ENCODE results near the gene DAPK1. TPM values are rescaled to one million over a fixed set of nuclear protein-coding genes. Genes with fewer than 3 reads are reported as not detected.

The DAPK1 gene
- total and polyA plus RNA-seq, 2 donors (not counting 3 experiments of a cell fraction or from before 2014, with no cell fraction given): 58.9 to 119 TPM

GRCh38 chr9:87593359-87593980 is 95.8 kb downstream of the DAPK1 start:
- BruUV-seq (replicated peaks): no TSS peak
- H4K20me1 ChIP-seq (replicated peaks; ENCODE audit: control insufficient read depth, extremely low read depth, insufficient read depth, low read length): no peaks in the 10 kb centered on the region
- H3K9me3 ChIP-seq (replicated peaks; ENCODE audit: control insufficient read depth, insufficient read depth, low read length): no peaks in the 10 kb centered on the region
- no peaks in the 10 kb centered on the region for H3K27me3 ChIP-seq (ENCODE audit: control insufficient read depth in 2 of 2, insufficient read depth in 2 of 2, low read length in 2 of 2)
- H3K4me3 ChIP-seq (replicated peaks in 1 of 3; ENCODE audit: insufficient read depth in 1 of 3, low read depth in 1 of 3, low read length in 3 of 3): no peak overlapping the region
- no peak overlapping the region for H3K4me2 ChIP-seq (ENCODE audit: insufficient read depth, low read length)
- no peak overlapping the region for H3K27ac ChIP-seq (ENCODE audit: insufficient read depth, low read depth, low read length)
- DNase-seq (ENCODE audit: low read depth, low spot score): no peak
- intact Hi-C loops (cut with micrococcal nuclease): no loop called here
- FAIRE-seq: no peak
- no peak overlapping the region for H3K9ac ChIP-seq (replicated peaks; ENCODE audit: extremely low read depth, insufficient read depth, low read length)
- TF ChIP-seq GATA2 (IDR thresholded peaks at IDR 0.05; ENCODE audit: insufficient read depth, insufficient read length, low read depth, low read length) (no peak), POLR2AphosphoS5 (IDR thresholded peaks at IDR 0.05; ENCODE audit: insufficient read depth, low read depth, low read length) (no peak), EZH2 (IDR thresholded peaks at IDR 0.05; ENCODE audit: borderline replicate concordance, low read depth, low read length, severe bottlenecking) (no peak), POLR2A (IDR thresholded peaks at IDR 0.05; ENCODE audit: low read depth, low read length) (no peak), MAX (IDR thresholded peaks at IDR 0.05; ENCODE audit: insufficient read depth, insufficient read length) (no peak), MYC (IDR thresholded peaks at IDR 0.05; ENCODE audit: low read depth, low read length) (no peak), CTCF (IDR thresholded peaks at IDR 0.05; ENCODE audit: extremely low read depth in 1 of 2, insufficient read depth in 1 of 2, low read depth in 1 of 2, low read length in 2 of 2) (no peak), FOS (IDR thresholded peaks at IDR 0.05; ENCODE audit: borderline replicate concordance, insufficient read depth, low read length) (no peak), JUN (IDR thresholded peaks at IDR 0.05; ENCODE audit: borderline replicate concordance, insufficient read depth, insufficient read length, low read depth) (no peak)
- H3K9me1 ChIP-seq (replicated peaks; ENCODE audit: control insufficient read depth, extremely low read depth, insufficient read depth, low read length): no peaks in the 10 kb centered on the region
- no peaks in the 10 kb centered on the region for H3K79me2 ChIP-seq (ENCODE audit: control insufficient read depth, insufficient read depth, low read length)
- H2AFZ ChIP-seq (ENCODE audit: low read depth, low read length): no peak overlapping the region
- peaks cover 5% of the 10 kb centered on the region for H3K4me1 ChIP-seq (ENCODE audit: control insufficient read depth, extremely low read depth, insufficient read depth, low read length)
- POLR2A ChIA-PET: no interaction called here
- dilution Hi-C loops (cut with MboI; ENCODE audit: extremely low pct_ligation_motif_present, low sequenced_read_pairs): no loop called here
- H3K36me3 ChIP-seq (ENCODE audit: control insufficient read depth in 2 of 2, extremely low read depth in 1 of 2, insufficient read depth in 2 of 2, low read length in 2 of 2): no peaks in the 10 kb centered on the region
- CTCF ChIA-PET: interaction anchor here (0.7 kb wide), 1 partner anchor 63 kb away, joined by 3 read pairs; no protein-coding TSS in a partner anchor
